AG04449 (cell line): ENCODE data around the gene TMEM128.
"Not testable (repeated sequence)": the region's sequence is repeated elsewhere in the genome, so short reads cannot be mapped to it uniquely, and the experiment has no call there.

Source experiments
- CTCF ChIA-PET: fragments of 350-600 bp; formaldehyde crosslinking; extraction: SDS; loops from one replicate; lab custom pipeline; 2021; ENCODE audit warnings: antibody characterized with exemption; lab: Yijun Ruan, JAX
- POLR2A ChIA-PET: fragments of 400-600, 350-600 bp; formaldehyde crosslinking; extraction: SDS; loops from one replicate; lab custom pipeline; 2020; ENCODE audit warnings: antibody characterized with exemption, inconsistent platforms; lab: Yijun Ruan, JAX
- DNase-seq: peaks from one replicate; pipeline ENCODE4 v3.0.0-alpha.2; 2010; ENCODE audit warnings: low read depth, low spot score
- H3K4me3 ChIP-seq: 2 replicates; pipeline ENCODE4 v1.5.1; 2011; ENCODE audit warnings: low read depth, mild to moderate bottlenecking, control low read depth, low read length
- CTCF ChIP-seq: IDR thresholded peaks from one replicate; pipeline ENCODE4 v1.5.1; 2011; ENCODE audit warnings: mild to moderate bottlenecking, moderate library complexity, low read length, control low read depth, inconsistent platforms; ENCODE audit not compliant: insufficient read depth; ENCODE audit errors: missing control alignments

Gene TMEM128

GRCh38 chr4:4195354-4195753 is 52.7 kb downstream of the TMEM128 start:
- no peak for TF ChIP-seq CTCF
- ChIA-PET POLR2A (no interaction called here), CTCF (no interaction called here)
- no peak overlapping the region for H3K4me3 ChIP-seq
- DNase-seq: no peak

- DNase-seq, CTCF ChIA-PET, POLR2A ChIA-PET, H3K4me3 ChIP-seq: not testable (repeated sequence)
Measured at GRCh38 chr4:4188557-4188956, 59.5 kb downstream of the TMEM128 start.
